Neural progenitor cell (in vitro differentiated cells): ENCODE data around the gene COX19. TPM values are rescaled to one million over a fixed set of nuclear protein-coding genes. Genes with fewer than 3 reads are reported as not detected.
A peak's percentile ranks its signal among the peaks of the same experiment; 100 is the strongest.

Experiments
- DNase-seq: peaks from one replicate; pipeline ENCODE4 v3.0.0-alpha.2; 2016; ENCODE audit warnings: low spot score
- H2AFZ ChIP-seq: fragments of 200-600 bp; sonication (generic); replicated peaks from 2 replicates; pipeline ENCODE4 v1.6.1; 2016; ENCODE audit warnings: antibody characterized with exemption
- H3F3A ChIP-seq: fragments of 200-600 bp; sonication (generic); 2 replicates; pipeline ENCODE4 v1.6.1; 2016; ENCODE audit warnings: antibody characterized with exemption, low read depth
- H3K27ac ChIP-seq: fragments of 200-600 bp; sonication (generic); 2 replicates; pipeline ENCODE4 v1.5.1; 2016; ENCODE audit warnings: mild to moderate bottlenecking
- H3K27me3 ChIP-seq: fragments of 200-600 bp; sonication (generic); 2 replicates; pipeline ENCODE4 v1.6.1; 2016; ENCODE audit warnings: mild to moderate bottlenecking, moderate library complexity
- H3K36me3 ChIP-seq: fragments of 200-600 bp; sonication (generic); 2 replicates; pipeline ENCODE4 v1.5.1; 2016
- H3K4me1 ChIP-seq: fragments of 200-600 bp; sonication (generic); 2 replicates; pipeline ENCODE4 v1.6.1; 2016; ENCODE audit warnings: mixed run types
- H3K4me2 ChIP-seq: fragments of 200-600 bp; sonication (generic); 2 replicates; pipeline ENCODE4 v1.6.1; 2016
- H3K4me3 ChIP-seq: fragments of 200-600 bp; sonication (generic); 2 replicates; pipeline ENCODE4 v1.5.1; 2016
- H3K79me2 ChIP-seq: fragments of 200-600 bp; sonication (generic); 2 replicates; pipeline ENCODE4 v1.6.1; 2016; ENCODE audit warnings: low read depth
- H3K9ac ChIP-seq: fragments of 200-600 bp; sonication (generic); 2 replicates; pipeline ENCODE4 v1.6.1; 2016
- H3K9me3 ChIP-seq: fragments of 200-600 bp; sonication (generic); 2 replicates; pipeline ENCODE4 v1.5.1; 2016; ENCODE audit warnings: low read depth
- H4K20me1 ChIP-seq: fragments of 200-600 bp; sonication (generic); 2 replicates; pipeline ENCODE4 v1.6.1; 2016; ENCODE audit warnings: low read depth
- H3K27ac Mint-ChIP-seq: 3 replicates; pipeline ENCODE4 v1.8.0; 2021; ENCODE audit warnings: mixed read lengths
- H3K27me3 Mint-ChIP-seq: 2 replicates; pipeline ENCODE4 v1.8.0; 2022; ENCODE audit warnings: low read depth, mild to moderate bottlenecking, inconsistent platforms, moderate library complexity, mixed read lengths; ENCODE audit not compliant: insufficient read depth
- H3K36me3 Mint-ChIP-seq: 3 replicates; pipeline ENCODE4 v1.8.0; 2021; ENCODE audit warnings: mixed read lengths
- H3K4me1 Mint-ChIP-seq: 3 replicates; pipeline ENCODE4 v1.8.0; 2021; ENCODE audit warnings: mixed read lengths
- H3K4me3 Mint-ChIP-seq: 3 replicates; pipeline ENCODE4 v1.8.0; 2021; ENCODE audit warnings: mild to moderate bottlenecking, moderate library complexity, mixed read lengths
- H3K9me3 Mint-ChIP-seq: 3 replicates; pipeline ENCODE4 v1.8.0; 2020; ENCODE audit warnings: mixed read lengths
- EZH2 ChIP-seq: fragments of 200-600 bp; sonication (generic); IDR thresholded peaks from 2 replicates; pipeline ENCODE4 v1.6.1; 2017; ENCODE audit warnings: antibody characterized with exemption, mild to moderate bottlenecking, moderate library complexity
- EZH2phosphoT487 ChIP-seq: fragments of 200-600 bp; sonication (generic); IDR thresholded peaks from 2 replicates; pipeline ENCODE4 v1.6.1; 2017; ENCODE audit warnings: antibody characterized with exemption
- total RNA-seq: library from RNA; depleted of rRNA; stranded (reverse); fragments of >200 nt; gene quantifications from 2 replicates; pipeline ENCODE4 v1.2.3, GENCODE V29; 2015; ENCODE audit warnings: low replicate concordance
- TF ChIP-seq, protein P1 (sequence below): fragments of 200-600 bp; sonication (generic); IDR thresholded peaks from 2 replicates; pipeline ENCODE4 v1.5.1; 2017; ENCODE audit warnings: antibody characterized with exemption, mild to moderate bottlenecking

Gene COX19
- total RNA-seq, 1 donor from 2014 or later, result 15.1 TPM

DNA sequence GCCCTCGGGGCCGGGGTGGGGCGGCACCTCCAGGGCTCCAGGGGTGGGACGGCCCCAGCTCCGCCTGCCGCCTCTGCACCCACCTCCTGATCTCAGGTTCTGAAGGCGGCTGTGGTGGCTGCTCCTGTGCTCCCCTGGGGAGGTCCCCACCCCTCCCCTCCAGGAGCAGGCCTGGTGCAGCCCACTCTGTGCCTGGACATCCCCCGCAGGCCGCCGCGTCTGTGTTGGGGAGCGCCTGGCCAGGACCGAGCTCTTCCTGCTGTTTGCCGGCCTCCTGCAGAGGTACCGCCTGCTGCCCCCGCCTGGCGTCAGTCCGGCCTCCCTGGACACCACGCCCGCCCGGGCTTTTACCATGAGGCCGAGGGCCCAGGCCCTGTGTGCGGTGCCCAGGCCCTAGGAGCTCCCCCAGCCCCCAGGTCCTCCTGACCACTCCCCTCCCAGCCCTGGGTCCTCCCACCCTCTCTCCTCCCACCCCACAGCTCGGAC lies 13.1 kb upstream of the COX19 start:
- Mint-ChIP-seq H3K27me3 (peaks cover 4% of the 10 kb centered on the region), H3K9me3 (no peaks in the 10 kb centered on the region), H3K36me3 (no peaks in the 10 kb centered on the region), H3K27ac (no peak overlapping the region), H3K4me3 (no peak overlapping the region), H3K4me1 (peaks cover 8% of the 10 kb centered on the region)
- no peaks in the 10 kb centered on the region for H3F3A ChIP-seq
- no peaks in the 10 kb centered on the region for H3K9me3 ChIP-seq
- no peak overlapping the region for H3K9ac ChIP-seq
- no peaks in the 10 kb centered on the region for H3K79me2 ChIP-seq
- no peaks in the 10 kb centered on the region for H3K27me3 ChIP-seq
- no peak overlapping the region for H3K4me3 ChIP-seq
- no peak for TF ChIP-seq EZH2phosphoT487
- TF ChIP-seq, protein P1, sequence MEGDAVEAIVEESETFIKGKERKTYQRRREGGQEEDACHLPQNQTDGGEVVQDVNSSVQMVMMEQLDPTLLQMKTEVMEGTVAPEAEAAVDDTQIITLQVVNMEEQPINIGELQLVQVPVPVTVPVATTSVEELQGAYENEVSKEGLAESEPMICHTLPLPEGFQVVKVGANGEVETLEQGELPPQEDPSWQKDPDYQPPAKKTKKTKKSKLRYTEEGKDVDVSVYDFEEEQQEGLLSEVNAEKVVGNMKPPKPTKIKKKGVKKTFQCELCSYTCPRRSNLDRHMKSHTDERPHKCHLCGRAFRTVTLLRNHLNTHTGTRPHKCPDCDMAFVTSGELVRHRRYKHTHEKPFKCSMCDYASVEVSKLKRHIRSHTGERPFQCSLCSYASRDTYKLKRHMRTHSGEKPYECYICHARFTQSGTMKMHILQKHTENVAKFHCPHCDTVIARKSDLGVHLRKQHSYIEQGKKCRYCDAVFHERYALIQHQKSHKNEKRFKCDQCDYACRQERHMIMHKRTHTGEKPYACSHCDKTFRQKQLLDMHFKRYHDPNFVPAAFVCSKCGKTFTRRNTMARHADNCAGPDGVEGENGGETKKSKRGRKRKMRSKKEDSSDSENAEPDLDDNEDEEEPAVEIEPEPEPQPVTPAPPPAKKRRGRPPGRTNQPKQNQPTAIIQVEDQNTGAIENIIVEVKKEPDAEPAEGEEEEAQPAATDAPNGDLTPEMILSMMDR, result no peak
- TF ChIP-seq EZH2, result no peak
- no peak overlapping the region for H3K27ac ChIP-seq
- peak overlapping the region; percentile 6 for H3K4me2 ChIP-seq
- H2AFZ ChIP-seq, result no peak overlapping the region
- peaks cover 14% of the 10 kb centered on the region for H3K4me1 ChIP-seq
- DNase-seq, result no peak
- no peaks in the 10 kb centered on the region for H3K36me3 ChIP-seq
- peaks cover 3% of the 10 kb centered on the region for H4K20me1 ChIP-seq

DNA sequence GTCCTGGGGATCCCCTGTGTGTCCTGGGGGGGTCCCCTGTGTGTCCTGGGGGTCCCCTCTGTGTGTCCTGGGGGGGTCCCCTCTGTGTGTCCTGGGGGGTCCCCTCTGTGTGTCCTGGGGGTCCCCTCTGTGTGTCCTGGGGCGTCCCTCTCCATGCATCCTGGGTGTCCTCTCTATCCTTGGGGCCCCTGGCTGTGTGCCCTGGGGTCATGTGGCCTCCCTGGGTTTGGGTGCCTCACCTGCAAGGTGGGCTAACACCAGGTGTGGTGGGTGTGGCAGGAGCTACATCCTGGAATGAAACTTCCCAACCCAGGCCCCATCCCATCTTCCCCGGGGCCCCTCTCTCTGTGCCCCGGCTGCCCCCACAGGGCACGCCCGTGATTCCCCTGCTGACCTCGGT lies 12.6 kb upstream of the COX19 start:
- no peak overlapping the region for H3K9ac ChIP-seq
- H4K20me1 ChIP-seq, result peaks cover 1% of the 10 kb centered on the region
- no peaks in the 10 kb centered on the region for H3K27me3 ChIP-seq
- H3F3A ChIP-seq, result no peaks in the 10 kb centered on the region
- no peaks in the 10 kb centered on the region for H3K79me2 ChIP-seq
- TF ChIP-seq, protein P1, result no peak
- TF ChIP-seq EZH2 (no peak), EZH2phosphoT487 (no peak)
- peaks cover 2% of the 10 kb centered on the region for H3K4me1 Mint-ChIP-seq
- DNase-seq, result no peak
- H3K9me3 Mint-ChIP-seq, result no peaks in the 10 kb centered on the region
- peaks cover 13% of the 10 kb centered on the region for H3K4me1 ChIP-seq
- H2AFZ ChIP-seq, result no peak overlapping the region
- no peak overlapping the region for H3K4me2 ChIP-seq
- no peak overlapping the region for H3K4me3 Mint-ChIP-seq
- no peak overlapping the region for H3K27ac Mint-ChIP-seq
- H3K36me3 Mint-ChIP-seq, result no peaks in the 10 kb centered on the region
- no peak overlapping the region for H3K27ac ChIP-seq
- no peak overlapping the region for H3K4me3 ChIP-seq
- H3K27me3 Mint-ChIP-seq, result peaks cover 4% of the 10 kb centered on the region
- H3K9me3 ChIP-seq, result no peaks in the 10 kb centered on the region
- no peaks in the 10 kb centered on the region for H3K36me3 ChIP-seq

DNA sequence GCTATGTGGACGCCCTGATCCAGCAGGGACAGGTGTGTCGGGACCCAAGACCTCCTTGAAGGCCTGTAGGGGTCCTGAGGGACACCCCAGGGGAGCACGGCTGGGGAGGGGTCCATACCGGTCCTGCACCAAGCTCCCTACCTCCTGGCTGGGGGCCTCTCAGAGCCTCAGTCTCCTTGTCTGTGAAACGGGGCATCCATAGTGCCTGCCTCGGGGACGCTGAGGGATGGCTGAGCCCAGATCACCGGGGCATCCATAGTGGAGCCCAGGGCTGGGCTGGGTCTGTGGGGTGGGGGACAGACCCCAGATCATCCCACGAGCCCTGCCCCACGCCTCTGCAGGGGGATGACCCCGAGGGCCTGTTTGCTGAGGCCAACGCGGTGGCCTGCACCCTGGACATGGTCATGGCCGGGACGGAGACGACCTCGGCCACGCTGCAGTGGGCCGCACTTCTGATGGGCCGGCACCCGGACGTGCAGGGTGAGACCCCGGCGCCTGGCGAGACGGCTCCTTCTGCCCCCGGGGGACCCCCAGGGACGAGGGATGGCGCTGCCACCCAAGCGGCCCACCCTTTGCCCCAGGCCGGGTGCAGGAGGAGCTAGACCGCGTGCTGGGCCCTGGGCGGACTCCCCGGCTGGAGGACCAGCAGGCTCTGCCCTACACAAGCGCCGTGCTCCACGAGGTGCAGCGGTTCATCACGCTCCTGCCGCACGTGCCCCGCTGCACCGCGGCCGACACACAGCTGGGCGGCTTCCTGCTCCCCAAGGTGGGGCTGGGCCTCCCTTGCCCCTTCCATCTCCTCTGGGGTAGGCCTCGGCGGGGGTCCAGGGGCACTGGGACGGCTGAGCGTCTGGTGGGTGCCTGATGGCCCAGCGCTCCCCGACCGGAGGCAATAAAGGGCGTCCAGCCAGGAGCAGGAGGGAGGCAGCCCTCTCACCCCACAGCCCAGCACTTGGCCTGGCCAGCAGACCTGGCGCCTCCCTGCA lies 11.7 kb upstream of the COX19 start:
- no peaks in the 10 kb centered on the region for H3K9me3 Mint-ChIP-seq
- Histone ChIP-seq H3K27me3 (no peaks in the 10 kb centered on the region), H3K9ac (no peak overlapping the region), H3K36me3 (no peaks in the 10 kb centered on the region), H3K4me3 (no peak overlapping the region), H2AFZ (no peak overlapping the region), H4K20me1 (no peaks in the 10 kb centered on the region), H3K4me1 (peaks cover 10% of the 10 kb centered on the region), H3K9me3 (no peaks in the 10 kb centered on the region), H3K27ac (no peak overlapping the region), H3K4me2 (no peak overlapping the region), H3F3A (no peaks in the 10 kb centered on the region), H3K79me2 (no peaks in the 10 kb centered on the region)
- no peak for DNase-seq
- TF ChIP-seq EZH2 (no peak), EZH2phosphoT487 (no peak)
- TF ChIP-seq, protein P1, result no peak
- H3K27me3 Mint-ChIP-seq, result peaks cover 4% of the 10 kb centered on the region
- no peaks in the 10 kb centered on the region for H3K4me1 Mint-ChIP-seq
- H3K36me3 Mint-ChIP-seq, result no peaks in the 10 kb centered on the region
- no peak overlapping the region for H3K4me3 Mint-ChIP-seq
- H3K27ac Mint-ChIP-seq, result peak overlapping the region; percentile 37
